Right ventricle myocardium superior (tissue), 1 donor: ENCODE results near the gene DHDH. TPM values are rescaled to one million over a fixed set of nuclear protein-coding genes. Genes with fewer than 3 reads are reported as not detected.
A peak's percentile ranks its signal among the peaks of the same experiment; 100 is the strongest.
"Not testable (repeated sequence)": the region's sequence is repeated elsewhere in the genome, so short reads cannot be mapped to it uniquely, and the experiment has no call there.

ENCODE experiments used
- ATAC-seq: fragments of 200-7000 bp; cut with Tn5 transposase; one replicate; pipeline ENCODE4 v1.9.1; 2020; ENCODE audit warnings: mild to moderate bottlenecking; ENCODE audit not compliant: poor library complexity
- DNase-seq: peaks from one replicate; pipeline ENCODE4 v3.0.0-alpha.2; 2020
- intact Hi-C: fragments of 100-400 bp; cut with DNase I; formaldehyde crosslinking; loops from one replicate; pipeline ENCODE4 v1.11.2; 2022
- long read RNA-seq: library from polyadenylated mRNA; unstranded; transcript quantifications from one replicate; pipeline ENCODE4 v2.0.0, GENCODE V29; 2021
- total RNA-seq: library from RNA; stranded (reverse); fragmentation: NEBNext Ultra II Directional; extraction: Animal tissue kit (Norgen Biotek cat#: 25700); gene quantifications from one replicate; pipeline ENCODE4 v1.2.1, GENCODE V29; 2021
- donor health status: DM: no; HTN: yes; CAD: no; lungs with severe emphysema.

DHDH gene
- total RNA-seq, result not detected
- long read RNA-seq, result 0 reads

- DNase-seq (peak; percentile 81), ATAC-seq (peak; percentile 90)
- intact Hi-C loops, result no loop called here
Measured at GRCh38 chr19:48933382-48933932, at the start of gene DHDH. TSS of gene DHDH (plus strand) at chr19:48933699. CDS start at chr19:48933722, 23 bp downstream.

- intact Hi-C loops, result no loop called here
- ATAC-seq, result no peak
- DNase-seq, result no peak
Measured at GRCh38 chr19:48883726-48884125, 49.8 kb upstream of the DHDH start.

GRCh38 chr19:48887861-48888612, 45.5 kb upstream of the DHDH start:
- no peak for DNase-seq
- intact Hi-C loops, result no loop called here
- no peak for ATAC-seq

- ATAC-seq, intact Hi-C loops: not testable (repeated sequence)
Measured at GRCh38 chr19:48889496-48889895, 44.0 kb upstream of the DHDH start.

GRCh38 chr19:48890551-48890950, 42.9 kb upstream of the DHDH start:
- no peak for DNase-seq

More at GRCh38 chr19:48889496-48889895, 44.0 kb upstream of the DHDH start:
- DNase-seq, result not testable (repeated sequence)

GRCh38 chr19:48895226-48895625, 38.3 kb upstream of the DHDH start:
- intact Hi-C loops, result no loop called here
- ATAC-seq, result no peak
- no peak for DNase-seq

More at GRCh38 chr19:48890551-48890950, 42.9 kb upstream of the DHDH start:
- intact Hi-C loops, result no loop called here
- ATAC-seq, result no peak

GRCh38 chr19:48896191-48896720, 37.2 kb upstream of the DHDH start:
- intact Hi-C loops, result no loop called here
- DNase-seq (peak; percentile 80), ATAC-seq (peak; percentile 50)

- no peak for ATAC-seq
- intact Hi-C loops, result loop anchor here (1.0 kb wide), 1 partner anchor 22 kb away; no protein-coding TSS in a partner anchor
- DNase-seq, result no peak
Measured at GRCh38 chr19:48897181-48897580, 36.3 kb upstream of the DHDH start.

- intact Hi-C loops, ATAC-seq, DNase-seq: not testable (repeated sequence)
Measured at GRCh38 chr19:48899386-48899749, 34.1 kb upstream of the DHDH start.

GRCh38 chr19:48899781-48900476, 33.6 kb upstream of the DHDH start, which contains the start of gene NUCB1:
TSS of gene NUCB1 (plus strand) at chr19:48900312. CDS start at chr19:48900797, 485 bp downstream.
- peak; percentile 99 for DNase-seq
- ATAC-seq, result peak; percentile 98
- intact Hi-C loops, result no loop called here

- ATAC-seq (peak; percentile 19), DNase-seq (peak; percentile 58)
- intact Hi-C loops, result no loop called here
Measured at GRCh38 chr19:48900477-48901406, 32.8 kb upstream of the DHDH start.

- DNase-seq, intact Hi-C loops, ATAC-seq: not testable (repeated sequence)
Measured at GRCh38 chr19:48902291-48902690, 31.2 kb upstream of the DHDH start.

GRCh38 chr19:48903788-48904187, 29.7 kb upstream of the DHDH start:
- intact Hi-C loops, DNase-seq, ATAC-seq: not testable (repeated sequence)

- ATAC-seq, result no peak
- no peak for DNase-seq
- intact Hi-C loops, result no loop called here
Measured at GRCh38 chr19:48905664-48906063, 27.8 kb upstream of the DHDH start.

GRCh38 chr19:48906324-48906723, 27.2 kb upstream of the DHDH start:
- intact Hi-C loops, result no loop called here
- DNase-seq (no peak), ATAC-seq (no peak)

GRCh38 chr19:48907671-48908070, 25.8 kb upstream of the DHDH start:
- intact Hi-C loops, result no loop called here
- ATAC-seq (no peak), DNase-seq (peak; percentile 59)

GRCh38 chr19:48909424-48910077, 23.9 kb upstream of the DHDH start:
- DNase-seq, ATAC-seq, intact Hi-C loops: not testable (repeated sequence)

- DNase-seq (no peak), ATAC-seq (no peak)
- intact Hi-C loops, result no loop called here
Measured at GRCh38 chr19:48910803-48911202, 22.7 kb upstream of the DHDH start.
